ENCODE measurements around the gene ZFP30.

Gene ZFP30

DNA sequence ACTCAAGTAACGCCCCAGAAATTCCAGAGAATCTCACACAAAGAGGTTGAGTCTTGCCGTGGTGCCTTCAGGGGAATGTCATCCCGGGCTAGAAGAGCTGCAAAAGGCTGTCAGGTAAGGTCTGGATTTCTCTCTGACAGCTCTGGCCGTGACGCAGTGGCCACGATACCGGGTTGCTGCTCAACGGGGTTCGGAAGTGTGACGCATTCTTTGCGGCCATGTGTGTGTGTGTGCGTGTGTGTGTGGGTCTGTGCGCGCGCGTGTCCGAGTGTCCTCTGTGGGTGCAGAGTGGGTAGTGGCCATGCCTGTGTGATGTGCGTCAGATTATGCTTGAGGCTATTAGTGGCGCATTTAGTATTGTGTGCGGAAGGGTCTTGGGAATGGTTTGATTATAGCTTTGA, 60.3 kb downstream of the ZFP30 start (continued):
- TF ChIP-seq ZNF404 (tag by site-specific recombination; IDR thresholded peaks at IDR 0.05) (peak; percentile 71; the same call in 1 of the 2 replicates), RBAK (tag by site-specific recombination; IDR thresholded peaks at IDR 0.05) (peak; percentile 65; the same call in 1 of the 2 replicates), ZNF132 (tag by site-specific recombination; IDR thresholded peaks at IDR 0.05; ENCODE audit: borderline replicate concordance) (no peak), ZNF549 (tag by site-specific recombination; IDR thresholded peaks at IDR 0.05) (no peak), WT1 (tag by site-specific recombination; IDR thresholded peaks at IDR 0.05) (peak; percentile 65), ZNF701 (tag by site-specific recombination; IDR thresholded peaks at IDR 0.05) (peak; percentile 51; the same call in 1 of the 2 replicates), HOXD13 (CRISPR knock-in tag; IDR thresholded peaks at IDR 0.05; ENCODE audit: borderline replicate concordance) (no peak), MYNN (tag by site-specific recombination; IDR thresholded peaks at IDR 0.05; ENCODE audit: borderline replicate concordance) (no peak), EGR2 (tag by site-specific recombination; IDR thresholded peaks at IDR 0.05; ENCODE audit: low read depth) (peak; percentile 96), SP7 (tag by site-specific recombination; IDR thresholded peaks at IDR 0.05) (peak; percentile 83), MZF1 (tag by site-specific recombination; IDR thresholded peaks at IDR 0.05; ENCODE audit: borderline replicate concordance) (0 out of 2 replicates have a peak, but pooled peaks have one; percentile 7), ZBTB21 (tag by site-specific recombination; IDR thresholded peaks at IDR 0.05) (peak; percentile 100), IKZF3 (tag by site-specific recombination; IDR thresholded peaks at IDR 0.05) (no peak), ZXDB (tag by site-specific recombination; IDR thresholded peaks at IDR 0.05) (no peak; the same call in 1 of the 2 replicates), GLI4 (tag by site-specific recombination; IDR thresholded peaks at IDR 0.05) (no peak), ZNF37A (tag by site-specific recombination; IDR thresholded peaks at IDR 0.05) (no peak), ZNF169 (tag by site-specific recombination; IDR thresholded peaks at IDR 0.05) (peak; percentile 95), ZSCAN16 (tag by site-specific recombination; IDR thresholded peaks at IDR 0.05) (no peak), GLI2 (tag by site-specific recombination; IDR thresholded peaks at IDR 0.05; ENCODE audit: borderline replicate concordance, low read depth) (no peak), ZNF23 (tag by site-specific recombination; IDR thresholded peaks at IDR 0.05; ENCODE audit: borderline replicate concordance) (peak; percentile 71; the same call in 1 of the 2 replicates), ZNF792 (tag by site-specific recombination; IDR thresholded peaks at IDR 0.05) (peak; percentile 93; the same call in 1 of the 2 replicates), BCL11B (tag by site-specific recombination; IDR thresholded peaks at IDR 0.05; ENCODE audit: low read depth) (peak; percentile 70; the same call in 1 of the 2 replicates), ZNF777 (tag by site-specific recombination; IDR thresholded peaks at IDR 0.05; ENCODE audit: borderline replicate concordance) (peak; percentile 94; the same call in 1 of the 2 replicates), SCRT1 (tag by site-specific recombination; IDR thresholded peaks at IDR 0.05; ENCODE audit: borderline replicate concordance) (no peak), HOXA7 (CRISPR knock-in tag; IDR thresholded peaks at IDR 0.05; ENCODE audit: borderline replicate concordance) (no peak), ZBTB17 (tag by site-specific recombination; IDR thresholded peaks at IDR 0.05) (peak; percentile 98), ZFHX2 (tag by site-specific recombination; conservative IDR thresholded peaks at IDR 0.05) (peak; percentile 96)
- TF ChIP-seq, protein P1, sequence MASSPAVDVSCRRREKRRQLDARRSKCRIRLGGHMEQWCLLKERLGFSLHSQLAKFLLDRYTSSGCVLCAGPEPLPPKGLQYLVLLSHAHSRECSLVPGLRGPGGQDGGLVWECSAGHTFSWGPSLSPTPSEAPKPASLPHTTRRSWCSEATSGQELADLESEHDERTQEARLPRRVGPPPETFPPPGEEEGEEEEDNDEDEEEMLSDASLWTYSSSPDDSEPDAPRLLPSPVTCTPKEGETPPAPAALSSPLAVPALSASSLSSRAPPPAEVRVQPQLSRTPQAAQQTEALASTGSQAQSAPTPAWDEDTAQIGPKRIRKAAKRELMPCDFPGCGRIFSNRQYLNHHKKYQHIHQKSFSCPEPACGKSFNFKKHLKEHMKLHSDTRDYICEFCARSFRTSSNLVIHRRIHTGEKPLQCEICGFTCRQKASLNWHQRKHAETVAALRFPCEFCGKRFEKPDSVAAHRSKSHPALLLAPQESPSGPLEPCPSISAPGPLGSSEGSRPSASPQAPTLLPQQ (tag by site-specific recombination; IDR thresholded peaks at IDR 0.05): peak; percentile 89
- TF ChIP-seq, protein P2, sequence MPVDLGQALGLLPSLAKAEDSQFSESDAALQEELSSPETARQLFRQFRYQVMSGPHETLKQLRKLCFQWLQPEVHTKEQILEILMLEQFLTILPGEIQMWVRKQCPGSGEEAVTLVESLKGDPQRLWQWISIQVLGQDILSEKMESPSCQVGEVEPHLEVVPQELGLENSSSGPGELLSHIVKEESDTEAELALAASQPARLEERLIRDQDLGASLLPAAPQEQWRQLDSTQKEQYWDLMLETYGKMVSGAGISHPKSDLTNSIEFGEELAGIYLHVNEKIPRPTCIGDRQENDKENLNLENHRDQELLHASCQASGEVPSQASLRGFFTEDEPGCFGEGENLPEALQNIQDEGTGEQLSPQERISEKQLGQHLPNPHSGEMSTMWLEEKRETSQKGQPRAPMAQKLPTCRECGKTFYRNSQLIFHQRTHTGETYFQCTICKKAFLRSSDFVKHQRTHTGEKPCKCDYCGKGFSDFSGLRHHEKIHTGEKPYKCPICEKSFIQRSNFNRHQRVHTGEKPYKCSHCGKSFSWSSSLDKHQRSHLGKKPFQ (tag by site-specific recombination; IDR thresholded peaks at IDR 0.05): peak; percentile 60
- TF ChIP-seq, protein P3, sequence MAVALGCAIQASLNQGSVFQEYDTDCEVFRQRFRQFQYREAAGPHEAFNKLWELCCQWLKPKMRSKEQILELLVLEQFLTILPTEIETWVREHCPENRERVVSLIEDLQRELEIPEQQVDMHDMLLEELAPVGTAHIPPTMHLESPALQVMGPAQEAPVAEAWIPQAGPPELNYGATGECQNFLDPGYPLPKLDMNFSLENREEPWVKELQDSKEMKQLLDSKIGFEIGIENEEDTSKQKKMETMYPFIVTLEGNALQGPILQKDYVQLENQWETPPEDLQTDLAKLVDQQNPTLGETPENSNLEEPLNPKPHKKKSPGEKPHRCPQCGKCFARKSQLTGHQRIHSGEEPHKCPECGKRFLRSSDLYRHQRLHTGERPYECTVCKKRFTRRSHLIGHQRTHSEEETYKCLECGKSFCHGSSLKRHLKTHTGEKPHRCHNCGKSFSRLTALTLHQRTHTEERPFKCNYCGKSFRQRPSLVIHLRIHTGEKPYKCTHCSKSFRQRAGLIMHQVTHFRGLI (tag by site-specific recombination; IDR thresholded peaks at IDR 0.05): no peak; the same call in 1 of the 2 replicates
- TF ChIP-seq, protein P4, sequence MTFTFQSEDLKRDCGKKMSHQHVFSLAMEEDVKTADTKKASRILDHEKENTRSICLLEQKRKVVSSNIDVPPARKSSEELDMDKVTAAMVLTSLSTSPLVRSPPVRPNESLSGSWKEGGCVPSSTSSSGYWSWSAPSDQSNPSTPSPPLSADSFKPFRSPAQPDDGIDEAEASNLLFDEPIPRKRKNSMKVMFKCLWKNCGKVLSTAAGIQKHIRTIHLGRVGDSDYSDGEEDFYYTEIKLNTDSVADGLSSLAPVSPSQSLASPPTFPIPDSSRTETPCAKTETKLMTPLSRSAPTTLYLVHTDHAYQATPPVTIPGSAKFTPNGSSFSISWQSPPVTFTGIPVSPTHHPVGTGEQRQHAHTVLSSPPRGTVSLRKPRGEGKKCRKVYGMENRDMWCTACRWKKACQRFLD (tag by site-specific recombination; IDR thresholded peaks at IDR 0.05): no peak
- TF ChIP-seq, protein P5, sequence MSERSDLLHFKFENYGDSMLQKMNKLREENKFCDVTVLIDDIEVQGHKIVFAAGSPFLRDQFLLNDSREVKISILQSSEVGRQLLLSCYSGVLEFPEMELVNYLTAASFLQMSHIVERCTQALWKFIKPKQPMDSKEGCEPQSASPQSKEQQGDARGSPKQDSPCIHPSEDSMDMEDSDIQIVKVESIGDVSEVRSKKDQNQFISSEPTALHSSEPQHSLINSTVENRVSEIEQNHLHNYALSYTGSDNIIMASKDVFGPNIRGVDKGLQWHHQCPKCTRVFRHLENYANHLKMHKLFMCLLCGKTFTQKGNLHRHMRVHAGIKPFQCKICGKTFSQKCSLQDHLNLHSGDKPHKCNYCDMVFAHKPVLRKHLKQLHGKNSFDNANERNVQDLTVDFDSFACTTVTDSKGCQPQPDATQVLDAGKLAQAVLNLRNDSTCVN (tag by site-specific recombination; optimal IDR thresholded peaks at IDR 0.05): peak; percentile 93

All from HEK293 (cell line).